WI38 (cell line): ENCODE results near the gene DENND2A.
"Not testable (repeated sequence)": the region's sequence is repeated elsewhere in the genome, so short reads cannot be mapped to it uniquely, and the experiment has no call there.

Experiments
- H3K4me3 ChIP-seq: 2 replicates; pipeline ENCODE4 v1.5.1; 2011; ENCODE audit warnings: low read depth, mild to moderate bottlenecking, control low read depth, low read length
- TF ChIP-seq, protein P1 (sequence below): IDR thresholded peaks from 2 replicates; pipeline ENCODE4 v1.5.1; 2012; ENCODE audit warnings: low read depth, mild to moderate bottlenecking, control low read depth, low read length

The DENND2A gene

GRCh38 chr7:140635345-140635744, 5.3 kb downstream of the DENND2A start:
- H3K4me3 ChIP-seq: no peak overlapping the region

GRCh38 chr7:140631602-140632001, 9.0 kb downstream of the DENND2A start:
- TF ChIP-seq, protein P1, sequence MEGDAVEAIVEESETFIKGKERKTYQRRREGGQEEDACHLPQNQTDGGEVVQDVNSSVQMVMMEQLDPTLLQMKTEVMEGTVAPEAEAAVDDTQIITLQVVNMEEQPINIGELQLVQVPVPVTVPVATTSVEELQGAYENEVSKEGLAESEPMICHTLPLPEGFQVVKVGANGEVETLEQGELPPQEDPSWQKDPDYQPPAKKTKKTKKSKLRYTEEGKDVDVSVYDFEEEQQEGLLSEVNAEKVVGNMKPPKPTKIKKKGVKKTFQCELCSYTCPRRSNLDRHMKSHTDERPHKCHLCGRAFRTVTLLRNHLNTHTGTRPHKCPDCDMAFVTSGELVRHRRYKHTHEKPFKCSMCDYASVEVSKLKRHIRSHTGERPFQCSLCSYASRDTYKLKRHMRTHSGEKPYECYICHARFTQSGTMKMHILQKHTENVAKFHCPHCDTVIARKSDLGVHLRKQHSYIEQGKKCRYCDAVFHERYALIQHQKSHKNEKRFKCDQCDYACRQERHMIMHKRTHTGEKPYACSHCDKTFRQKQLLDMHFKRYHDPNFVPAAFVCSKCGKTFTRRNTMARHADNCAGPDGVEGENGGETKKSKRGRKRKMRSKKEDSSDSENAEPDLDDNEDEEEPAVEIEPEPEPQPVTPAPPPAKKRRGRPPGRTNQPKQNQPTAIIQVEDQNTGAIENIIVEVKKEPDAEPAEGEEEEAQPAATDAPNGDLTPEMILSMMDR: no peak
- no peak overlapping the region for H3K4me3 ChIP-seq

More at GRCh38 chr7:140635345-140635744, 5.3 kb downstream of the DENND2A start:
- TF ChIP-seq, protein P1: no peak

DNA sequence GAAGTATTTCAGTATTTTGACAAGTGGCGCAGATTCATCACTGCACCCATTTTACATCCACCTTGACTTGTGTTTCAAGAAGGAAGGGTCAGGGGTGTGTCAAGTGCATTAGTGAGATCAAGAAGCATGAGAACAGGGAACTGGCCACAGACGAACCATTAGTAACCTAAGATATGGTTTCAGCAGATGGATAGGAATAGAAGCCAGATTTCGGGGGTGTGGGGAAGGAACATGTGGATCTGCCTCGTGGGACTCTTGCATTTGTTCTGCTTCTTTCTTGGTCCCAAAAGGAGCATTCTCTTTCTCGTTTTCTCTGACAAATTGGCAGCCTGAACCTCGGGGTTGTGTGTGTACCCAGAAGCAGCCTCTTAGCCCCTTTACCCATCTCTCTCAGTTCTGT, 9.6 kb downstream of the DENND2A start:
- TF ChIP-seq, protein P1: no peak
- no peak overlapping the region for H3K4me3 ChIP-seq

GRCh38 chr7:140625908-140626868, 14.4 kb downstream of the DENND2A start:
- TF ChIP-seq, protein P1: no peak
- H3K4me3 ChIP-seq: no peak overlapping the region

DNA sequence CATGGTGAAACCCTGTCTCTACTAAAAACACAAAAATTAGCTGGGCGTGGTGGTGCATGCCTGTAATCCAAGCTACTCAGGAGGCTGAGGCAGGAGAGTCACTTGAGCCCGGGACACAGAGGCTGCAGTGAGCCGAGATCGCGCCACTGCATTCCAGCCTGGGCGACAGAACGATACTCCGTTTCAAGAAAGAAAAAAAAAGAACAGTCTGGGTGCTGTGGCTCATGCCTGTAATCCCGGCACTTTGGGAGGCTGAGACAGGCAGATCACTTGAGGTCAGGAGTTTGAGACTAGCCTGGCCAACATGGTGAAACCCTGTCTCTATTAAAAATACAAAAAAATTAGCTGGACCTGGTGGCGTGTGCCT, 15.4 kb downstream of the DENND2A start:
- not testable (repeated sequence) for H3K4me3 ChIP-seq

DNA sequence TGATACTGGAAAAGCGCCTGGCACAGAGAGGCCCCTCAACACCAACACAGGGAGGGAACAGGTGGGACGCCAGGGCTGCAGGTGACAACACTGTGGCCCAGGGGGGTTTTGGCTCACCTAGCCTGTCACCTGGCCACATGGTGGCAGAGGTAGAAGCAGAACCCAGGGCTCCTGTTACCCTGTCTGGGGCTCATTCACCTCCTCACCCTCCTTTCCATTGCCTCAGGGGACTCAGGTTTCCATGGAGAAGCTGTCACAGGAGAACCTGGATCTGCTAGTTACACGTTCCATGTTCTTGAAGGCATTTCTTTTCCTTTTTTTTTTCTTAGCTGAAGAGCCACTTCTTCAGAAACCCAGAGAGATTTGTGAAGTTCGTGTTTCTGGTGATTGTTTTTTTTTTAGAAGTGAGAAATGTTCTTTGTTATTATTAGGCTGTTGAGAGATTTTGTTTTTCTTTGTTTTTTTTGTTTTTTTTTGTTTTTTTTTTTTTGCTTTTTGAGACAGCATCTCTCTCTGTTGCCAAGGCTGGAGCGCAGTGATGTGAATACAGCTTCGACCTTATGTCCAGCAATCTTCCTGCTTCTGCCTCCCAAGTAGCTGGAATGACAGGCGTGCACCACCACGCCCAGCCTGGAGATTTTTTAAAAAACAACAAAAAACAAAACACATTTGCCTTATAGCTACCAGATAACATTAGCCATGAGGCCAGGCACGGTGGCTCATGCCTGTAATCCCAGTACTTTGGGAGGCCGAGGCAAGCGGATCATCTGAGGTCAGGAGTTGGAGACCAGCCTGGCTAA, 16.0 kb downstream of the DENND2A start:
- TF ChIP-seq, protein P1: no peak
- H3K4me3 ChIP-seq: no peak overlapping the region

DNA sequence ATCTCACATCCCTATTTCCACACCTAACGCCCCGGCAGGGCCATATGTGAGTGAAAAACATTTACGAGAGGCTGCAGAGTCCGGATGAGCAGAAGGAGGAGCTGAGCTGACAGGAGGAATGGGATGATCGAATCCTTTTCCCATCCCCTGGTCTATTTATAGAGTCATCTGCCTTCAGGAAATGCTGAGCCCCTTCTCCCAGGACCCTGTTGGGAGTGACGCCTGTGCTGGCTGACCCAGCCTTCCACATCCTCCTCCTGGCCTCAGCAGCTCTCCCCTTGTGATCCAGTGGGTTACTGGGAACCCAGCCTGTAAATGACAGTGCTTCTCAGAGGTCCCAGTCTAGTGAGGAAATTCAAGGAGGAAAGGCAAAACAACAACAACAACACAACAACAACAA, 16.6 kb downstream of the DENND2A start:
- no peak overlapping the region for H3K4me3 ChIP-seq
- TF ChIP-seq, protein P1: no peak
